ENCODE measurements around the gene DIRAS2.

DIRAS2 gene

DNA sequence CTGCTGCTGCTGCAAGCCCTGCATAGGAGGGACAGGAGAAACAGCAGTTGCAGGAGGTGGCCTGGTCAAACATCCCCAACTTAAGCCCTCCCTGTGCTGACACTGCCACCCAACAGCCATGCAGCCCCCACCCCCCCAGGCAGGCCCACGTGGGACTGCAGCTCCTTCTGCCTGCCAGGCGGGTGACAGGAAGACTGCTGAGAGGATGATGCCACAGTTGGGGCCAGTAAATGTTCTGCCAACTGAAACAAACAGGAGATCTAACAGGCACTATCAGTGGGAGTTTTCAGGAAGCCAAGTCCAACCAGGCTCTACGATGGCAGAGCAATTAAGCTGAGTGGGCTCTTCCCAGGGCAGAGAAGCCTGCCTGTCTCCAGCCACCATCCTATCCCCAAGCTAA lies 31.1 kb downstream of the DIRAS2 start:
- no peak for DNase-seq

GRCh38 chr9:90611121-90611520 lies 31.5 kb downstream of the DIRAS2 start:
- no peak for DNase-seq

- no peak for DNase-seq
Observed at GRCh38 chr9:90607701-90608516, 34.7 kb downstream of the DIRAS2 start.

- no peak for DNase-seq
Observed at GRCh38 chr9:90600029-90600428, 42.6 kb downstream of the DIRAS2 start.

DNA sequence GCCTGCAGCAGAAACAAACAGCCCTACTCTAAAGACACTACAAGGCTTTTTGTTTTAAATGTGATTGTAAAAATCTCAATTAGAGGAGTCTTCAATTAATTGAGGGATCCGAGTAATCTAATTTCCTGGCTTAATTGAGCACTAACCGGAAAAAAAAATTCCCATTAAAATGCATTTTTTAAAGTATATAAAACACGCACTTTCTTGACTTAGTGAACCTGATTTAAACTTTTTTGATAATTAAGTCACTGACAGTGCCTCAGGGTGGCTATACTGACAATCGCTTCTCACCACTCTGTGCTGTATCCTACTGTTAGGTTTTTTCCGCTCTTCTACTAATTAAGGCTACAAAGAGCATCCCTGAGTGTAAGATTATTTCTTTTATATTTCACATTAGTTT lies 44.4 kb downstream of the DIRAS2 start:
- no peak for DNase-seq

- DNase-seq, result no peak
Observed at GRCh38 chr9:90593646-90594045, 49.0 kb downstream of the DIRAS2 start.

DNA sequence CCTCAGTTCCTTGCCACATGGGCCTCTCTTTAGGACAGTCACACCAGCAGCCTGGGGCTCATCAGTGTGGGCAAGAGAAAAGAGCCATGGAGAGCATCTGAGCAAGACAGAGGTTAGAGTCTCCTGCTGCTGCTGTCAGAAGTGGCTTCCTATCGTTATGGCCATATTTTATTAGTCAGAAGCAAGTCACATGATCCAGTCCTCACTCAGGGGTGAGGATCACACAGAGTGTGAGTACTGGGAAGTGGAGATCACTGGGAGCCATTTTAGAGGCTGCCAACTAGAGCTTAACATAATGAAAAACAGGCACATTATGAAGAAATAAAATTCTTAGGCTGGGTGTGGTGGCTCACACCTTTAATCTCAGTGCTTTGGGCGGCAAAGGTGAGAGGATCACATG lies 62.0 kb downstream of the DIRAS2 start:
- no peak for DNase-seq

GRCh38 chr9:90579181-90579580 lies 63.4 kb downstream of the DIRAS2 start:
- DNase-seq, result no peak

DNA sequence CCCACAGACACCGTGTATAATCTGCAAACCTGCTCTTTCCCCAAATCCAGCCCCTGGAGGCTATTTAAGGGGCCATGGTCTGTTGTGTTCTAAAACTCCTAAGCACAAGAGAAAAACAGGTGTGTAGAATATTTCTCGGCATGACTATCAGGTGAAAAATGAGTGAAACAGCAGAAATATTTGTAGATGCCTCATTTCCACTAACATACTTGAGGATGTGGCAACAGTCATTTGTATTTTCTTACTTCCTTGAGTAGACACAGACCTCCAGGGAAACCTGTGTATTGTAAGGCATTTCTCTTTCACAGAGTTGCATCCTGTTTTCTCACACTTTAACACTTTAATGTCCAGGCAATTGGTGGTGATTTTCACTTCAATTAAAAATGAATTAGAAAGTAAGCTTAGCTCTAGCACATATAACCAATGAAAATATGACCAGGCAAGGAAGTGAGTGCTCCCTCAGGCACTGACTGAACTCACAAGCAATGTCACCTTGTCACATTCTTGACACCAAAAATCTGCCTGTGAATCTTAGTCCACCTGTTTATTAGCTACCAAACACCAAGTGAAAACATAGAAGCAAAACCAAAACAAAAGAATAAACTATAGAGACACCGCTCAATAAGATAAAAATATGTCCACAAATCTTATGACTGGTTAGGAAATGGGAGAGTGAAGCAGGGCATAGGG lies 64.4 kb downstream of the DIRAS2 start:
- DNase-seq, result no peak

DNA sequence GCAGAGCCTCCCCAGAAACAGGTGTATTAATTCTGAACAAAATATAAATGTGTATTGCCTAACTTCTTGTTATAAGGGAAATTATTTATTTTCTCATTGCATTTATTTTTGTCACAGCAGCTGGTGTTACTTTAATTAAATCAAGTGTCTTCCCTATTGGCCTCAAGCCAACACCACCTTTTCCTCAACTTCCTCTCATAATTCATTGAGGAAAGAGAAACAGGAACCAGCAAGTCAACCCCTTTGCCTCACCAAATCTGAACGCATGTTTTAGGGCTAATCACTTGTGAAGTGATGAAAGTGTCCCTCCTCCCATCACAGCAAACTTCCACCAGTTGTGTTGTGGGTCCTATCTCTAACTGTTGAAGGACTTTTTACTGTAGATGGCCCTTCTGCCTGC lies 73.1 kb downstream of the DIRAS2 start:
- peak; percentile 30 for DNase-seq

- peak; percentile 78 for DNase-seq
Observed at GRCh38 chr9:90568667-90569066, 74.0 kb downstream of the DIRAS2 start.

DNA sequence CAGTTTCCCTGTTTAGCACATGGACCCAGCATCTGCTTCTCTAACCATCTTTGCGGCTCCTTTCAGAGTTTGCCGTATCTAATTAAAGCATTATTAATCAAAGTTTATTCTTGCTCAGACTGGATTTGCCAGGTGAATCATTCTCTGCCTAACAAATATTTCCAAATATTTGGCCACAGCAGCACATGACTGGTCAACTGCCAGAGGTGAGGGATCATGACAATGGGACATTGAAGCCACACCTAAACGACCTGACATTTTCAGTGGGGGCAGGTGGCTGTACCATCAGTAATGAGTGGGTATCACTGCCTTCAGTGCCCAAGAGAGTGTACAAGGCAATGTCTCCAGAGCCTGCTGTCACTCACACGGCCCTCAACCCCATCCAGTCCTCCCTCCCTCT lies 80.4 kb downstream of the DIRAS2 start:
- DNase-seq, result no peak

Data from NCI-H2029 (cell line).